Measurements from ENCODE around the gene SLC30A4.
"Not testable (repeated sequence)": the region's sequence is repeated elsewhere in the genome, so short reads cannot be mapped to it uniquely, and the experiment has no call there.

SLC30A4 gene

DNA sequence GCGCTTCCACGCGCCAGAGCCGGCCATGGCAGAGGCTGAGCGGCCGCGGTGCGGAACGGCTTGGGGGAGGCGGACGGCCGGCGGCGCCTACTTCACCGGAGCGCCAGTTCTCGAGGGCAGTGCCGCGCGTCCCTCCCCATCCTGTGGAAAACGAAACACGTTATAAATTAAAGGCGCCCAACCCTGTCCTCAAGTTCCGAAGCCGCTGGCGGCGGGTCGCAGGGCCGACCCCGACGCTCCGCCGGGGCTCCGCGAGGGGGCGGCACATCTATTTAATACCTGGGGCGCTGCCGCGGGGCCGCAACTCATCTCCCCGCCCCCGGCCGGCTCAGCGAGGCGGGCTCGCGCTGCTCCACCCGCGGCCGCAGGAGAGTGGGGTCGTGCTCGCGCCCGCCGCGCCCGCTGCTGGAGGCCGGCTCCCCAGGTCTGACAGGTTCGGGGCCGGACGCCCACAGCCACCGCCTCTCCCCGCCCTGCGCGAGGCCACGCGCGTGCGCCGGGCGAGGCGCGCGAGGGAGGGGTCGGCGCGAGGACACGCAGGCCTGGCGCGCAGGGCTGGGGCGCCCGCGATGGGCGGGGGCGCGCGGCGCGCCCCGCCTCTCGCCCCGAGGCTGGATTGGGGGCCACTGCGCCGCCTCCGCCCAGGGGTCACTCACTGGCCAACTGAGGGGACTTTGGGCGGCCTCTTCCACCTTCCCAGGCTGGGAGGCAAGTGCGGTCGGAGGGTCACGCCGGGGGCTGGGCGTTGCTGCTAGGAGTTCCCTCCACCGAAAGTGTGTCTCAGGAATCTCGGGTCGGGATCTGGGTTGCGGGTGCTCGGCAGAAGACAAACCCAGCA, at the start of gene SLC30A4:
TSS of gene SLC30A4 (minus strand) at position 428 of the 838 bp plus-strand sequence. CDS start at position 27, 401 bp downstream.
- peak within 1 kb of the TSS; percentile 70 for H3K4me3 ChIP-seq (ENCODE audit: low read depth, low read length)
- DNase-seq (ENCODE audit: low read depth) = peak; percentile 7

GRCh38 chr15:45555934-45556608, 33.5 kb upstream of the SLC30A4 start:
- no peak for DNase-seq (ENCODE audit: low read depth)
- H3K4me3 ChIP-seq (ENCODE audit: low read depth, low read length) = no peak overlapping the region

- H3K4me3 ChIP-seq (ENCODE audit: low read depth, low read length) = no peak overlapping the region
- DNase-seq (ENCODE audit: low read depth) = no peak
These were observed 29.1 kb upstream of the SLC30A4 start for GRCh38 chr15:45551676-45552075.

- DNase-seq (ENCODE audit: low read depth) = no peak
- H3K4me3 ChIP-seq (ENCODE audit: low read depth, low read length) = no peak overlapping the region
These were observed 27.9 kb upstream of the SLC30A4 start for GRCh38 chr15:45550436-45550835.

DNA sequence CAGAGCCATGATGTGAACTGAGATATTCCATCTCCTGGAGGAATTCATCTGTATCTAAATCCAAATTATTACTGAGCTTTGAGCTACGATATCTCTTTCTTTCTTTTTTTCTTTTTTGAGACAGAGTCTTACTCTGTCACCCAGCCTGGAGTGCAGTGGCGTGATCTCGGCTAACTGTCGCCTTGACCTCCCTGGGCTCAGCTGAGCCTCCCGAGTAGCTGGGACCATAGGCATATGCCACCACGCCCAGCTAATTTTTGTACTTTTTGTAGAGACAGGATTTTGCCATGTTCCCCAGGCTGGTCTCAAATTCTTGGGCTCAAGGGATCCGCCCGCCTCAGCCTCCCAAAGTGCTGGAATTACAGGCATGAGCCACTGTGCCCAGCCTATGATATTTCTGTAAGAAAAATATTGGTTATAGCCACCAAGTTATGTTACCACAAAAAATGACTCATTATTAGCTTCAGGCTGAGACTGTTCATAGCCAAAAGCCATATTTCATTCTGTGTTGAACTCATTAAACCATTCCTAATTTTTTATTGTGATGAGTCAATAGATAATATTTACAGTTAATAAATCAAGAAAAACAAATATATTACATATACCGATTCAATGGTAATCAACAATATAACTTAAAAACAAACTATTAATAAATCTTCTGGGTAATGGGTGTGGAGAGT, 27.1 kb upstream of the SLC30A4 start:
- no peak overlapping the region for H3K4me3 ChIP-seq (ENCODE audit: low read depth, low read length)
- peak; percentile 5 for DNase-seq (ENCODE audit: low read depth)

DNA sequence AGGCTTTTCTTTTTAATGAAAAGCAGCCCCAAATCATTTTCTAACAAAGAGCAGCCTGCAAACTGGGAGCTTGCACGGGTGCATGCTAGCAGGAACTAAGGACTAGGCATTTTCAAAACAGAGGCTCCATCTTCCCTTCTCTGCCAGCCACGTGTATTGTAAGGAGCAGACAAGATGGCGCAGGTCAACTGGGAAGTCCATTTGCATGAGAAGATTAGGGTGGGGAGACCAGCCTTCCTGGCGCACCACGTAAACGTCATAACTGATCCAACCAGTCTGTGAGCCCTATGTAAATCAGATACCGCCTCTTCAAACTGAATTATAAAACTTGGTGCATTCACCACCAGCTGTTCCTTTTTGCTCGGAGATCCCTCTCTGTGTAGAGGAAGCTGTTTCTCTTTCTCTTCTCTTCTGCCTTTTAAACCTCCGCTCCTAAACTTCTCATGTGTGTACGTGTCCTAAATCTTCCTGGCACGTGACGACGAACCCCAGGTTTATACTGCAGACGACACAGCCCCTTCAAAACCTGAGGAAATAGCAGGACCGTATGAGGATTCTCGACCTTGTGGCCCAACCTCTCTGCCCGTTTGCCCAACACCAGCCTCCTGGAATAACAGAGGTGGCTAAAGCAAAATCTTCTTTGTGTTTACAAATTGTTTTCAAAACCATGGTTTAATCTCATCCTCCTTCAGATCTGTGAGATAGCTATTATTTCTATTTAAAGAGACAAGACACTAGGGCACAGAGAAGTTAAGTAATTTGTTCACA, 26.4 kb upstream of the SLC30A4 start:
- DNase-seq (ENCODE audit: low read depth) = no peak
- H3K4me3 ChIP-seq (ENCODE audit: low read depth, low read length) = no peak overlapping the region

- no peak for DNase-seq (ENCODE audit: low read depth)
- H3K4me3 ChIP-seq (ENCODE audit: low read depth, low read length) = no peak overlapping the region
These were observed 24.2 kb upstream of the SLC30A4 start for GRCh38 chr15:45546789-45547188.

DNA sequence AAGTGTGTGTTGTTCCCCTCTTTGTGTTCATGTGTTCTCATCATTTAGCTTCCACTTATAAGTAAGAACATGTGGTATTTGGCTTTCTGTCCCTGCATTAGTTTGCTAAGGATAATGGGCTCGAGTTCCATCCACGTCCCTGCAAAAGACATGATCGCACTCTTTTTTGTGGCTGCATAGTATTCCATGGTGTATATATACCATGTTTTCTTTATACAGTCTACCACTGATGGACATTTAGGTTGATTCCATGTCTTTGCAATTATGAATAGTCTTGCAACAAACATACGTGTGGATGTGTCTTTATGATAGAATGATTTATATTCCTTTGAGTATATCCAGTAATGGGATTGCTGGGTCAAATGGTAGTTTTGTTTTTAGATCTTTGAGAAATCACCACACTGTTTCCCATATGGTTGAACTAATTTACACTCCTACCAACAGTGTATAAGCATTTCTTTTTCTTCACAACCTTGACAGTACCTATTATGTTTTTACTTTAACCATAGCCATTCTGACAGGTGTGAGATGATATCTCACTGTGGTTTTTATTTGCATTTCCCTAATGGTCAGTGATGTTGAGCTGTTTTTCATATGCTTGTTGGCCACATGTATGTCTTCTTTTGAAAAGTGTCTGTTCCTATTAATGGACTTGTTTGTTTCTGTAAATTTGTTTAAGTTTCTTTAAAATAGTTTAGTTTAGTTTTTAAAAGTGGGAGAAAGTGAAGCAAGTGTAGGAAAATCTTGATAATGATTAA, 21.9 kb upstream of the SLC30A4 start:
- no peak for DNase-seq (ENCODE audit: low read depth)
- no peak overlapping the region for H3K4me3 ChIP-seq (ENCODE audit: low read depth, low read length)

- DNase-seq (ENCODE audit: low read depth) = no peak
These were observed 20.5 kb upstream of the SLC30A4 start for GRCh38 chr15:45543051-45543450.

GRCh38 chr15:45540531-45540930, 18.0 kb upstream of the SLC30A4 start:
- no peak overlapping the region for H3K4me3 ChIP-seq (ENCODE audit: low read depth, low read length)
- DNase-seq (ENCODE audit: low read depth) = no peak

More at GRCh38 chr15:45543051-45543450, 20.5 kb upstream of the SLC30A4 start:
- no peak overlapping the region for H3K4me3 ChIP-seq (ENCODE audit: low read depth, low read length)

- no peak overlapping the region for H3K4me3 ChIP-seq (ENCODE audit: low read depth, low read length)
- DNase-seq (ENCODE audit: low read depth) = no peak
These were observed 17.1 kb upstream of the SLC30A4 start for GRCh38 chr15:45539680-45540079.

DNA sequence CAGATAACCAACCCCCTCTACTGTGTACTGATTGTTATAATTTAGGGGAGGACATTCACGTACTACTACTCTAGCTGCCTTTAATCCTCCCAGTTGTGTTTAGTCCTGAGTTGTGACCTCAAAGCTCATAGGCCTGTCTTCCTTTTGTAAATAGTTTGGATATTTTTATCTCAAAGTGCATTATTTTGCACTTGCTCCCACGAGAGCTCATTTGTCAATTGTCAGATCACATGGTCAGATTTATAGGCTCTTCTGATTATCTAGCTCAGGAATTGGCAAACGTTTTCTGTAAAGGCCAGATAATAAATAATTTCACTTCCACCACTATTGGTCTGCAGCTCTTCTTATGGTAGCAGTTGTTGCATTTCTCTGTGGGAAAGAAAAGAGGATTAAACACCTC, 14.4 kb upstream of the SLC30A4 start:
- DNase-seq (ENCODE audit: low read depth) = no peak
- H3K4me3 ChIP-seq (ENCODE audit: low read depth, low read length) = no peak overlapping the region

DNA sequence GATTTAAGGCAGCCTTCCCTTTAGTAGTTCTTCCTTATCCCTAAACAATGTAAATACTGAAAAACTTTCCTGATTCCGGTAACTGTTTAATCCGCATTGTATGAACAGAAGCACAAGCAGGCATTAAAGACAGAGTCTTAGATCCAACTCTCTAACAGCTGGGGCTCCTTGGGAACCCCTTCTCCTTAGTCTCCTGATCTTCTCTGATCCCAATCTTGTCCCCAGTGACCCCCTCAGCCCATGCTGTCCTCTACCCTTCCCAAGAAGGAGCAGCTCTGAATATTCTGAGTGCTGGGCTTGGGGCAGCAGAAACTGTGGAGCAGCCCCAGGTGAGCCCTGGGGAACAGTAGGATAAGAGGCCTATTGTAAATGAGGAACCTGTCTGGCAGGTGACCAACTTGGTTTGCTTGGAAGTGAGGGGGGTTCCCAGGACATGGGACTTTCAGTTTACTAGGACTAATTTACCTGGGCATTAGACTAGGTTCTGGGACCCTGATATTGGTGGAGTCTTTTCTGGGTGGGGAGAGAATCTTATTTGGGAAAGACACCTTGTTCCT, 13.0 kb upstream of the SLC30A4 start:
- DNase-seq (ENCODE audit: low read depth) = no peak
- no peak overlapping the region for H3K4me3 ChIP-seq (ENCODE audit: low read depth, low read length)

DNA sequence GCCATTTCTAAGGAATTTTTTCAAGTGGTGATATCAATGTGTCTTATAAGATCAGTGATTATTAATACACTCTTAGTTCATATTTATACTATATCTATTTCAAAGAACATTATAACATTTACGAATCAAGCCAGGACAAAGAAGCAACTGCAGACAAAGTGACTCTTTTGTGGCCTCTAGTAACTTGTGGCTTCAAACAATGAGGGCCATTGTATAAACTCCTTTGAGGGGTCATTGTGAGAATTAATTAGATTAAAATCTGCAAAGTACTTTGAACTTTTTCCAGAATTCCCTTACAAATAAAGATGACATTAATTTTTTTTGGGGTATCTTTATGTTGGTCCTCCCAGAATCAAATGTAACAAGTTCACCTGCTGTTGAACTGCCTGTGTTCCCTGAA, 12.3 kb upstream of the SLC30A4 start:
- no peak overlapping the region for H3K4me3 ChIP-seq (ENCODE audit: low read depth, low read length)
- no peak for DNase-seq (ENCODE audit: low read depth)

GRCh38 chr15:45532892-45533291, 10.3 kb upstream of the SLC30A4 start:
- H3K4me3 ChIP-seq (ENCODE audit: low read depth, low read length); DNase-seq (ENCODE audit: low read depth): not testable (repeated sequence)

GRCh38 chr15:45529613-45530012, 7.1 kb upstream of the SLC30A4 start:
- no peak for DNase-seq (ENCODE audit: low read depth)
- H3K4me3 ChIP-seq (ENCODE audit: low read depth, low read length) = no peak overlapping the region

DNA sequence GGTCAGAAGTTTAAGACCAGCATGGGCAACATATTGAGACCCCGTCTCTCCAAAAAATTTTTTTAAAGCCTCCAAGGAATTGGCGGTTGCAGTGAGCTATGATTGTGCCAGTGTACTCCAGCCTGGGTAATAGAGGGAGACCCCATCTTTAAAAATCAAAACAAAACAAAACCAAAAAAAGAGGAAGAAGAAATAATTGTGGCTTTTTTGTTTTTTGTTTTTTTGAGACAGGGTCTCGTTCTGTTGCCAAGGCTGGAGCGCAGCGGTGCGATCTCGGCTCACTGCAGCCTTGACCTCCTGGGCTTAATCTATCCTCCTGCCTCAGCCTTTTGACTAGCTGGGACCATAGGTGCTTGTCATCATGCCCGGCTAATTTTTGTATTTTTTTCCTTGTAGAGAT, 4.5 kb upstream of the SLC30A4 start:
- no peak overlapping the region for H3K4me3 ChIP-seq (ENCODE audit: low read depth, low read length)
- DNase-seq (ENCODE audit: low read depth) = no peak

DNA sequence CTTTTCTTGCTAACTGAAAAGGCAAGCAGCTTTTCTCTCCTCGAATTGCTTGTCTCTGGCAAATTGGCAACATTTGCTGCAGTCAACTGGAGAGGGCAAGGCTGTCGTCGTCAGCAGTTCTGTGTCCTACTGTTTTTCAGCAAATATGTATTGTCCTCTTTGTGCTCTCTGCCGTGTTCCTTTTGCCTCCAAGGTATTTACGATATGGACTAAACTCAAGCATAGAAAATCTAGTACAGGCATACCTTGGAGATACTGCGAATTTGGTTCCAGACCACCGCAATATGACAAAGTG, 558 bp upstream of the SLC30A4 start:
- peak overlapping the region; percentile 70 for H3K4me3 ChIP-seq (ENCODE audit: low read depth, low read length)
- DNase-seq (ENCODE audit: low read depth) = no peak
